SK-N-SH treated with all-trans-retinoic acid at 6 μM for 48 hours (cell line): ENCODE results near the gene IQSEC3.

Experiments
- ATAC-seq: fragments of 200-7000 bp; cut with Tn5 transposase; 3 replicates; pipeline ENCODE4 v1.9.1; 2020; ENCODE audit warnings: mild to moderate bottlenecking, moderate library complexity
- ARNTL ChIP-seq: fragments of 450-650 bp; formaldehyde crosslinking; IDR thresholded peaks from 2 replicates; pipeline ENCODE4 v1.5.0; 2020; ENCODE audit warnings: low read depth, mild to moderate bottlenecking, moderate library complexity, borderline replicate concordance
- BACH2 ChIP-seq: fragments of 250-450 bp; sonication (Bioruptor Pico); IDR thresholded peaks from 2 replicates; pipeline ENCODE4 v1.9.0; 2021; ENCODE audit warnings: mild to moderate bottlenecking, borderline replicate concordance
- CREB5 ChIP-seq: fragments of 250-450 bp; sonication (Bioruptor Pico); IDR thresholded peaks from 2 replicates; pipeline ENCODE4 v1.5.1; 2020; ENCODE audit warnings: low read depth, mild to moderate bottlenecking, moderate library complexity
- CSDC2 ChIP-seq: fragments of 250-450 bp; sonication (Bioruptor Pico); IDR thresholded peaks from 2 replicates; pipeline ENCODE4 v1.5.0; 2020; ENCODE audit warnings: mild to moderate bottlenecking, moderate library complexity
- CSRNP3 ChIP-seq: fragments of 250-450 bp; sonication (Bioruptor Pico); IDR thresholded peaks from 2 replicates; pipeline ENCODE4 v1.5.1; 2021; ENCODE audit warnings: mild to moderate bottlenecking, moderate library complexity
- ESRRG ChIP-seq: fragments of 250-450 bp; sonication (Bioruptor Pico); IDR thresholded peaks from 2 replicates; pipeline ENCODE4 v1.6.1; 2021; ENCODE audit warnings: mild to moderate bottlenecking
- GLIS3 ChIP-seq: fragments of 250-450 bp; sonication (Bioruptor Pico); IDR thresholded peaks from 2 replicates; pipeline ENCODE4 v1.5.0; 2020; ENCODE audit warnings: mild to moderate bottlenecking, moderate library complexity
- ISL1 ChIP-seq: fragments of 250-450 bp; sonication (Bioruptor Pico); IDR thresholded peaks from 2 replicates; pipeline ENCODE4 v2.1.2; 2022; ENCODE audit warnings: mild to moderate bottlenecking, moderate library complexity
- OSR1 ChIP-seq: fragments of 250-450 bp; sonication (Bioruptor Pico); IDR thresholded peaks from 2 replicates; pipeline ENCODE4 v1.8.0; 2022; ENCODE audit warnings: moderate library complexity, mild to moderate bottlenecking, inconsistent platforms
- POU6F1 ChIP-seq: fragments of 250-450 bp; sonication (Bioruptor Pico); IDR thresholded peaks from 2 replicates; pipeline ENCODE4 v1.8.0; 2021; ENCODE audit warnings: low read depth, mild to moderate bottlenecking, moderate library complexity, borderline replicate concordance
- RARB ChIP-seq: fragments of 250-450 bp; sonication (Bioruptor Pico); IDR thresholded peaks from 2 replicates; pipeline ENCODE4 v1.8.0; 2021; ENCODE audit warnings: mild to moderate bottlenecking, moderate library complexity
- SNAI2 ChIP-seq: fragments of 250-450 bp; sonication (Bioruptor Pico); IDR thresholded peaks from 2 replicates; pipeline ENCODE4 v1.5.0; 2020; ENCODE audit warnings: mild to moderate bottlenecking, moderate library complexity
- TCF4 ChIP-seq: fragments of 250-450 bp; sonication (Bioruptor Pico); IDR thresholded peaks from 2 replicates; pipeline ENCODE4 v1.8.0; 2021; ENCODE audit warnings: mild to moderate bottlenecking, moderate library complexity, borderline replicate concordance
- TOX ChIP-seq: fragments of 250-450 bp; sonication (Bioruptor Pico); IDR thresholded peaks from 2 replicates; pipeline ENCODE4 v1.8.0; 2021; ENCODE audit warnings: mild to moderate bottlenecking, moderate library complexity, borderline replicate concordance
- TSHZ2 ChIP-seq: fragments of 250-450 bp; sonication (Bioruptor Pico); IDR thresholded peaks from 2 replicates; pipeline ENCODE4 v1.5.0; 2020; ENCODE audit warnings: mild to moderate bottlenecking, moderate library complexity
- ZC3H10 ChIP-seq: fragments of 250-450 bp; sonication (Bioruptor Pico); IDR thresholded peaks from 2 replicates; pipeline ENCODE4 v1.5.1; 2021; ENCODE audit warnings: mild to moderate bottlenecking, moderate library complexity
- ZFP3 ChIP-seq: fragments of 250-450 bp; sonication (Bioruptor Pico); IDR thresholded peaks from 2 replicates; pipeline ENCODE4 v1.5.0; 2020; ENCODE audit warnings: mild to moderate bottlenecking, moderate library complexity
- ZFP30 ChIP-seq: fragments of 450-650 bp; formaldehyde crosslinking; IDR thresholded peaks from 2 replicates; pipeline ENCODE4 v1.5.0; 2022; ENCODE audit warnings: mild to moderate bottlenecking, moderate library complexity
- ZNF70 ChIP-seq: fragments of 450-650 bp; formaldehyde crosslinking; IDR thresholded peaks from 2 replicates; pipeline ENCODE4 v1.5.0; 2020; ENCODE audit warnings: mild to moderate bottlenecking, moderate library complexity
- ZNF8 ChIP-seq: fragments of 450-650 bp; formaldehyde crosslinking; IDR thresholded peaks from 2 replicates; pipeline ENCODE4 v1.5.0; 2020; ENCODE audit warnings: mild to moderate bottlenecking, moderate library complexity

IQSEC3 gene

GRCh38 chr12:209851-210250, 143.3 kb downstream of the IQSEC3 start (continued):
- TF ChIP-seq ZNF70 (no peak), TCF4 (no peak), ARNTL (CRISPR knock-in tag) (no peak)

GRCh38 chr12:210277-211141, 143.9 kb downstream of the IQSEC3 start:
- TF ChIP-seq ISL1 (CRISPR knock-in tag) (no peak), POU6F1 (CRISPR knock-in tag) (no peak), CSRNP3 (no peak), ZNF70 (no peak), GLIS3 (CRISPR knock-in tag) (no peak), TCF4 (no peak), ZFP30 (CRISPR knock-in tag) (no peak), ZC3H10 (CRISPR knock-in tag) (no peak)
- no peak for ATAC-seq

- ATAC-seq = no peak
- TF ChIP-seq ZFP3 (CRISPR knock-in tag) (no peak), TOX (CRISPR knock-in tag) (no peak), CREB5 (no peak), POU6F1 (CRISPR knock-in tag) (no peak), SNAI2 (CRISPR knock-in tag) (no peak), RARB (no peak), ZFP30 (CRISPR knock-in tag) (no peak)
Measured at GRCh38 chr12:211142-211465, 144.5 kb downstream of the IQSEC3 start.

- no peak for ATAC-seq
- TF ChIP-seq ESRRG (CRISPR knock-in tag) (no peak), ZFP30 (CRISPR knock-in tag) (no peak), CSDC2 (CRISPR knock-in tag) (no peak), ZNF70 (no peak), ISL1 (CRISPR knock-in tag) (no peak), OSR1 (CRISPR knock-in tag) (no peak), ZC3H10 (CRISPR knock-in tag) (no peak), RARB (no peak), ZNF8 (CRISPR knock-in tag) (no peak), BACH2 (CRISPR knock-in tag) (no peak), TCF4 (no peak), GLIS3 (CRISPR knock-in tag) (no peak), TOX (CRISPR knock-in tag) (no peak), ARNTL (CRISPR knock-in tag) (no peak), POU6F1 (CRISPR knock-in tag) (no peak), TSHZ2 (CRISPR knock-in tag) (no peak), CREB5 (no peak)
Measured at GRCh38 chr12:211639-212414, 145.3 kb downstream of the IQSEC3 start.
